ENCODE results near the gene CYP4F3. TPM values are rescaled to one million over a fixed set of nuclear protein-coding genes. Genes with fewer than 3 reads are reported as not detected.
"Not testable (repeated sequence)": the region's sequence is repeated elsewhere in the genome, so short reads cannot be mapped to it uniquely, and the experiment has no call there.

CYP4F3 gene
- total RNA-seq, 1 experiment from 2014 or later: 1.4 TPM

DNA sequence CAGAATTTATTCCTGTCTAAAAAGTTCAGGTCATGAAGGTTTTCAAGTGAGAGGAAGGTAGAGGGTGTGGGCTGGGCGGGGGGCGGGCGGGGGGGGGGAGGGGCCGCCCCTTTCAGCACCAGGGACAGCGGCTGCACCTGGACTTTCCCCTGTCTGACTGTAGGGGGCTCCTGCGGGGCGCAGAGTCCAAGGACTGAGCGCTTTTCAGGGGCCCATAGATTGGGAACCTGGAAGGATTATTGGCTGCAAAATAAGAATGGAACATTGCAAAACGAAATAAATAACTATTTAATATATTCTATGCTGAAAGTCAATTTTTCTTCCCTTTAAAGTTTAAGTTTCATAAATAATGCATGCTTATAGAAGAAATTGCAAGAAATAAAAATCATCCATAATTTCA is 8.9 kb upstream of the CYP4F3 start:
- peak; percentile 19 for DNase-seq (ENCODE audit: low spot score)

DNA sequence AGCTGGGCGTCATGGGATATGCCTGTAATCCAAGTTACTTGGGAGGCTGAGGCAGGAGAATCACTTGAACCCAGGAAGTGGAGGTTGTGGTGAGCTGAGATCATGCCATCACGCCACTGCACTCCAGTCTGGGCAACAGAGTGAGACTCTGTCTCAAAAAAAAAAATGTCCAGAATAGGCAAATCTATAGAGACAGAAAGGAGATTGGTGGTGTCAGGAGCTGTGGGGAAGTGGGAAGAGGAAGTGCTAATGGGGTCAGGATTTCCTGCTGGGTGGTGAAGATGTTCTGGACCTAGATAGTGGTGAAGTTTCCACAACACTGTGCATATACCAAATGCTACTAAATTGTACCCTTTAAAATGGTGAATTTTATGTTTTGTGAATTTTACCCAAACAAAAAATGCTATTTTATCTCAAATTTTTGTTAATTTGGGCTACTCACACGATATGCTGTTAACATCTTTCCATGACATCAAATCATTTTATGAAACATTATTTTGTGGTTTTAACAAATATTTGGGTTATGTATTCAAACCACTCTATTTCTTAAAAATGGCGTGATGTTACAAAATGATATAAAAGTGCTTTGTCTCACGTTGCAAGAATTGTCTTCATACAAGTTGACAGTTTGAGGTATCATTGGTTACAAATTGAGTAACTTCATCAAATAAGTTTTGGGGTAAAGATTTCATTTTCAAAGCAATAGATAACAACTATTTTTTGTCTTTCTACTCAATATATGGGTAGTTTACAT is 7.4 kb upstream of the CYP4F3 start:
- DNase-seq (ENCODE audit: low spot score): no peak

DNA sequence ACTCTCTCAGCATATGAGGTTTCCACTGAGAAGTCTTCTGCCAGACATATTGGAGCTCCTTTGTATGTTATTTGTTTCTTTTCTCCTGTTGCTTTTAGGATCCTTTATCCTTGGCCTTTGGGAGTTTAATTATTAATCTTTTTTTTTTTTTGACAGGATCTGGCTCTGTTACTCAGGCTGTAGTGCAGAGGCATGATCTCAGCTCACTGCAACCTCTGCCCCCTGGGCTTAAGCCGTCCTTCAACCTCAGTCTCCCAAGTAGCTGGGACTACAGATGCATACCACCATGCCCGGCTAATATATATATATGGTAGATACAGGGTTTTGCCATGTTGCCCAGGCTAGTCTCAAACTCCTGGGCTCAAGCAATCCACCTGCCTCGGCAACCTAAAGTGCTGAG is 6.6 kb upstream of the CYP4F3 start:
- DNase-seq (ENCODE audit: low spot score): no peak

DNA sequence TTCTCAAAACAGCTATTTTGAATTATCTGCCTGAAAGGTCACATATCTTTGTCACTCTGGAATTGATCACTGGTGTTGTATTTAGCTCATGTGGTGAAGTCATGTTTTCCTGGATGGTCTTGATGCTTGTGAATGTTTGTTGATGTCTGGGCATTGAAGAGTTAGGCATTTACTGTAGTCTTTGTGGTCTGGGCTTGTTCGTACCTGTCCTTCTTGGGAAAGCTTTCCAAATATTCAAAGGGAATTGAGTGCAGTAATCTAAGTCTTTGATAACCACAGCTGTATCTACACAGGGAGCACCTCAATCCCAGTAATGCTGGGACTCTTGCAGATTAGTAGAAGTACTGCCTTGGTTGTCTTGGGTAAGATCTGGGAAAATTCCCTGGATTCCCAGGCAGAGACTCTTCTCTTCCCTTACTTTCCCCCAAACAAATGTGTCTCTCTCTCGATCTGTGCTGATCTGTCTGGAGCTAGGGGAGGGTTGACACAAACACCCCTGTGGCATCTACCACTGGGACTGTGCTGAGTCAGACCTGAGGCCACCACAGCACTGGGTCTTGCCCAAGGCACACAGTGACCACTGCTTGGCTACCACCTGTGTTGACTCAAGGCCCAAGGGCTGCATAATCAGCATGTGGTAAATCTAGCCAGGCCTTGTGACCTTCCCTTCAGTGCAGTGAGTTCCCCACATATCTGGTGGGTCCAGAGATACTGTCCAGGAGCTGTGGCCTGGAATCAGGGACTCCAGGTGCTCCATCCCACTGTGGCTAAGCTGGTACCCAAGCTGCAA is 5.5 kb upstream of the CYP4F3 start:
- DNase-seq (ENCODE audit: low spot score): no peak

DNA sequence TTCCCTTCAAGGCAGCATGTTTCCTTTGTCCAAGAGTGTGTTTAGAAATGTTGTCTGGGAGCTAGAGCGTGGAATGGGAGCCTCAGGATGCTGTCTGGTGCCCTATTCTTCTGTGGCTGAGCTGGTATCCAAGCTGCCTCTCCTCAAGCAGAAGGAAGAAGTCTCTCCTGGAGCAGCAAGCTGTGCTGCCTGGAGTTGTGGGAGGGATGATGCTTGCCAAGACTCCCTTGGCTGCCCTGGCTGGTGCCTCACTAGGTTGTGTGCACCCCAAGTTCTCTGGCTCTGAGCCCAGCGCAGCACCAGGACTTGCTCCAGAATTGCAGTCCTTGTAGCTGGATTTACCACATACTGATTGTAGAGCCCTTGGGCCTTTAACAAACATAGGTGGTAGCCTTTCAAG is 4.7 kb upstream of the CYP4F3 start:
- no peak for DNase-seq (ENCODE audit: low spot score)

DNA sequence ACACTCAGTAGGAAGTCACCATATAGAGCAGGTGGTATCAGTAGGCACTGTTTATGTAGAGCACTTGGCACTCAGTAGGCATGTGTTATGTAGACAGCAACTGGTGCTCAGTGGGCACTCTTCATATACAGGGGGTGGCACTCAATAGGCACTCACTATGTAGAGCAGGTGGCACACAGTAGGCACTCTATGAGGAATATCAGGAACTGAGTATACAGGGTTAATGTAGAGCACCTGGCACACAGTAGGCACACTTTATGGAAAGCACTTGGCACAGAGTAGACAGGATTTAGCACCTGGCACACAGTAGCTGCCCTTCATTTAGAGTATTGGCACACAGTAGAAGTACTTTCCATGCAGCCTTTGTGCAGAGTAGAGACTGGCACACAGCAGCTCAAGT is 1.1 kb upstream of the CYP4F3 start:
- no peak for DNase-seq (ENCODE audit: low spot score)

DNA sequence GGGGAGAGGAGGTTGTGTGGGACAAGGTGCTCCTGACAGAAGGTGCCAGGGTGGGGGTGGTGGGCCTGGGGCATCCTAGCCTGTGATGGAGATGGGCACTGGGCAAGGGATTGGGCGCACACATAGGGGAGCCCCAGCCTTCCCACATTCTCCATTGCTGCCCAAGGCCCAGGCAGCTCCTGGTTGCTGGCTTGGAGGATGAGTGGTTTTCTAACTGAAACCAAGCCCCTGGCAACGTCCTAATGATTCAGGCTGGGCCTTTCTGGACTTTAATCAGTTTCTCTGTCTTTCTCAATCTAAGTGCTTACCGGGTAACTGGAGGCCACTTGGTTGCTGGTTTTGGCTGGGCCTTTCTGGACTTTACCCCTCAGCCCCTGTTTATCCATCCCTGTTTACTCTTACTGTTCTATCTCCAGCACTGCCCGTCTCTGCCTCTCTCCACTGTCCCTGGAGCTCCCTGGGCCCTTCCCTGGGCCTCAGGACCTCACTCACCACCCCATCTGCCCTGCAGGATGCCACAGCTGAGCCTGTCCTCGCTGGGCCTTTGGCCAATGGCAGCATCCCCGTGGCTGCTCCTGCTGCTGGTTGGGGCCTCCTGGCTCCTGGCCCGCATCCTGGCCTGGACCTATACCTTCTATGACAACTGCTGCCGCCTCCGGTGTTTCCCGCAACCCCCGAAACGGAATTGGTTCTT is 354 bp downstream of the CYP4F3 start:
- DNase-seq (ENCODE audit: low spot score): no peak

DNA sequence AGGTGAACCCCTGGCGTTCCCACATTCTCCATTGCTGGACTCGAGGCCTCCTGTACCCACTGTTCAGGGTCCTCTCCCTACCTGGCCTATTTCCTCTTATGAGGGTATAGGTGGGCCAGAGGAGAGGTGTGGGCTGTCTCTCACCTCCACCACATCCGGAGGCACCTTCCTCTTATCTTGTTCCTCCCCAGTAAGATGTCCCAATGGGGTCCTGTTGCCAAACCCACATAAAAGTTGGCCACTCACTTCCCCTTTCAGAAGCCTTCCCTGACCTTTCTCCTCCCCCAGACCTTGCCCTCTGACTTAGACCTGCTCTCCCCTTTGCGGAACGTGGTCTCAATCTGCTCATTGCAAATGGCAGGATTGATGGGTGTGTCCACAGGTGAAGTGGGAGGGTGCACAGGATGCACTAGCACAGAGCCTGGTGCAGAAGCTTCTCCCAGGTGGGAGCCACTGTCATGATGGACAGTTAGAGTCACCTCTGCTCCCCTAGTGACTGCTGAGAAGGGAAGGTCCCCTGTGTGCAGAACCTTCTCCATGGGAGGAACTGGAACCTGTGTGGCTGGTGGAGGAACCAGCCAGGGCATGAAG is 1.3 kb downstream of the CYP4F3 start:
- no peak for DNase-seq (ENCODE audit: low spot score)

DNA sequence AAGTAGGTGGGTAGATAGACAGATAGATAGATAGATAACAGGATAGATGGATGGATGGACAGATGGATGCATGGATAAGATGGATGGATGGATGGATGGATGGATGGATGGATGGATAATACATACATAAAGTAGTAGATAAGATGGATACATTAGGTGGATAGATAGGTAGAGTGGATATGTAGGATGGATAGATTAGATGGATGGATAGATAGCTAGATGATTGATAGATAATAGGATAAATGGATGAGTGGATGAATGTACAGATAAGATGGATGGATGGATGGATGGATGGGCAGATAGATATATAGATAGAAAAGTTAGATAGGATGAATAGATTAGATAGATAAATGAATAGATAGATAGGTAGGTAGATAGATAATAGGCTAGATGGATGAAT is 2.1 kb downstream of the CYP4F3 start:
- no peak for DNase-seq (ENCODE audit: low spot score)

DNA sequence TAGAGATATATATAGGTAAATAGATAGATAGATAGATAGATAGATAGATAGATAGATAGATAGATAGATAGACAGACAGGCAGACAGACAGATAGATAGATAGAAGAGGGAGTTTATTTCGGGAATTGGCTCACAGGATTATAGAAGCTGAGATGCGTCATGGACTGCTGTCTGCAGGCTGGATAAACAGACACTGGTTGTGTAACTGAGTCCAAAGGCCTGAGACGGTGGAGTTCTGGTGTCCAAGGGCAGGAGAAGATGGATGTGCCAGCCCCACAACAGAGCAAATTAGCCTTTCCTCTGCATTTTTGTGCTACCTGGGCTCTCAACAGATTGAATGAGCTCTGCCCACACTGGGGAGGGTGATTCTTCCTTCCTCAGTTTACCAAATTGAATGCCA is 2.7 kb downstream of the CYP4F3 start:
- DNase-seq (ENCODE audit: low spot score): no peak

DNA sequence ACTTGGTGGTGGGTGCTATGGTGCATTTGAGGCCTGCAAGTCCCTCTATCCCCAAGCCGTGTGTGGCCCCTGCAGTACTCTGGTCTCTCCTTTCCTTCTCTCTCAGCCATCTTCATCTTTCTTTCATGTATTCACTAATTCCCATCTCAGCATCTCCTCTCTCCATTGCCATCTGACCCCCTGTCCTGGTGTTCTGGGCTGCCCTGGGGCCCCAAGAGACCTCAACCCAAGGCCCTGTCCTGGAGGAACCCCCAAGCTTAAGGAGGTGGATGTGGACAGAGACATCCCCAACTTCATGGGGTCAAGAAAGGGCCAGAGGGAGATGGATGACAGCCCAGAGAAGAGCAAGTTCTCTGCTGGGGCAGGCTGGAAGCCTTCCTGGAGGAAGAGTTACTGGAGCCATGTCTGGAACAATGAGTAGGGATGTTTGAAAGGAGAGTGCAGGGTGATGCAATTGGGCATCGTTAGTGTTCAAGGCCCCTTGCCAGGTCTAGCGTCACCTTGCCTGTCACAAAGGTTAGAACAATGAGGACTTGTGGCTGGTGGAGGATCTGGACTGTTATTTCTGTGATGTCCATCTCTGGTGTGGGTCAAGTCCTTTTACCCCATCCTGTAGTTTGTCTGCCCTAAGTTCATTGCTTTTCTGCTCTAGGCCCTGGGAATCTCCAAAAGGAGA is 3.5 kb downstream of the CYP4F3 start:
- no peak for DNase-seq (ENCODE audit: low spot score)

DNA sequence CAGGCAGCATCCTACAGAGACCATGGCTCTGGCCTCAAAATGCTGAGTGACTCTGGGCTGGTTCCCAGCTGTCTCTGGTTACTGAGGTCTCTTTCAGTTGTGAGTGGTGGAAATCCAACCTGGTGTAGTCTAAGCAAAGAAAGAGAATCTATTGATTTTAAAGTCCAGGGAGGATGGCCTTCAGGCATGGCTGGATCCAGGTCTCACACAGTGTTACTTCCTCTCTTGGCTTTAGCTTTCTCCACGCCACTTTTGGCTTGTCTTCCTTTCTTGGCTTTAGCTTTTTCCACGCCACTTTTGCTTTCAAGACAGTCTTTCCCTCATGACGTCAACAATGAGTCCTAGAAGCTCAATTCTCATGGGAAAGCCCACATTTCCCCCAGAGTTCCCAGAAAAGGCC is 4.1 kb downstream of the CYP4F3 start:
- DNase-seq (ENCODE audit: low spot score): no peak

DNA sequence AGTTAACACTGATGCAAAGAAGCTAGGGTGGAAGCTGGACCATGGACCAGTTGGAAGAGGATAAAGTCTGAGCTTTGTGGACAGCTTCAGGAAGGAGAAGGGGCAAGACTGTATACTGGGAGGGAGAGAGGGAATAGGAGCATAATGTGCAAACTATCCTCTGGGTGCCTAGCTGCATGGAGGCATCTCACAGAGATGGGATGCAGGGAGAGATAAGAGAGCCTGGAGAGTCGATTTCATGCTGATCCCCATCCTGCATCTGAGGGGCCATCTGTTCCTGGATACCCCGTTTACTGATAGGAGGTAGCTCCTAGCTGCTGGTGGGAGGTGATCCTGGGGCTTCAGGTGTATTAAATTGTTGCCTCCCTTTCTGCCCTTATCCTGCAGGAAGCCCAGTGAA is 8.8 kb downstream of the CYP4F3 start:
- DNase-seq (ENCODE audit: low spot score): no peak

DNA sequence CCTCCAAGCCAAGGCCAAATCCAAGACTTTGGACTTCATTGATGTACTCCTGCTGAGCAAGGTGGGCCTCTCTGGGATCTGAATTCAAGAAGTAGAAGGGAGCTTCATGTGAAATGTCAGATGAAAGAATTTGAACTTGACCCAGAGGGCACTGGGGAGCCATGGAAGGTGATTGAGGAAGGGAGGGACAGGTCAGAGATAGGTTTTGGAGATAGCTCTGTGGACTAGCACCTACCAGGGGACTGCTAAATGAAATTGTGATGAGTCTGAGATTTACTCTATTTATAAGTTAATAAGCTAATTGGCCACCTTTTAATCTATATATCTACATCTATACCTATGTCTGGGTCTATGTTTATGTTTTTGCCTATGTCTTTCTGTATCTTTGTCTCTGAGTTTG is 9.4 kb downstream of the CYP4F3 start:
- not testable (repeated sequence) for DNase-seq (ENCODE audit: low spot score)

DNA sequence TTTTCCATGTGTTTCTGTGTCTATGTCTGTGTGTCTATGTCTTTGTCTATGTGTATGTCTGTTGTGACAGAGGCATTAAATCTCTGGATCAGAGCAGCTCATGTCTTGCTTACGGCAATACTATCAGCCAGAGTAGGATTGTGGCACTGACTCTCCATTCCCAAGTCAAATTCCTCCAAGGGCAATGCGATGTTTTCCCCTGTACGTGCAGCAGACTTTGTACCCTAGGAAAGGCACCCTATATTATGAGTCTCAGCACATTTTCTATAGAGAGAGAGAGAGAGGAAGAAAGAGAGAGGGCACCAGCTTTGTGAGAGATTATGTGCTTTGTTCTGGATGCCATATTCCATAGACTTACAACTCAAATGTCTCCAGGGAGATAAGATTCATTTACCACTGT is 11.1 kb downstream of the CYP4F3 start:
- DNase-seq (ENCODE audit: low spot score): no peak

DNA sequence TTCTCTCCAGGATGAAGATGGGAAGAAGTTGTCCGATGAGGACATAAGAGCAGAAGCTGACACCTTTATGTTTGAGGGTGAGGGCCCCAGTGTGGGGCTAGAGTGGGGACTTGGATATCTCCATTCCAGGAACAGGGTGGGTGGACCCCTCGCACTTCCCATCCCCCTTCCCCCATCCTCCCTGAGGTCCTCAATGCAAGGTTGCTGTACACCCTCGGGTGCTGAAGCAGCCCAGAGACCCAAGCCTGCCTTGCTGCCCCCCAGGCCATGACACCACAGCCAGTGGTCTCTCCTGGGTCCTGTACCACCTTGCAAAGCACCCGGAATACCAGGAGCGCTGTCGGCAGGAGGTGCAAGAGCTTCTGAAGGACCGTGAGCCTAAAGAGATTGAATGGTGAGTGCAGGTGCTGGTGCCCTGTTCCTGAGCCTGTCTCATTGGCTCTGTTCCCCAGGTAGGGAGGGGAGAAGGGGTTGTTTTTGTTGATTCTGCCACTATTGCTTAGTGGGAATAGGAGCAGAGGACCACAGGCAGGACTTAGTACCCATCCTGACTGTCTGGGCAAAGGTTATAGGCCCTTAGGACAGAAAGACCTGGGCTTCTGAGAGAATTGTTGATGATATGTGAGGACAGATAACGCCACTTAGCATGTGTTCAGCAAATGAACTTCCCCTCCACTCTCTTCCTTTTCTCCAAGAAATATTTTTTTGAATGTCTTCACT is 12.0 kb downstream of the CYP4F3 start:
- DNase-seq (ENCODE audit: low spot score): no peak

DNA sequence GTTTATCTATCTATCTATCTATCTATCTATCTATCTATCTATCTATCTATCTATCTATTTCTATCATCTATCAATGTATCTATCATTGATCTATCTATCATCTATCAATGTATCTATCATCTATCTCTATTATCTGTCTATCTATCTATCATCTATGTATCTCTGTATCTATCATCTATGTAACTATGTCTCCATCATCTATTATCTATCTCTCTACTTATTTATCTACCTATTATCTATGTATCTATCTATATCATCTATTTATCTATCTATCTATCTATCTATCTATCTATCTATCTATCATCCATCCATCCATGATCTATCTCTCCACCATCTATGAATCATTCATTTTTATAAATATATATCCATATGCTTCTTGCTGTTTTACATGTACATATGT is 15.8 kb downstream of the CYP4F3 start:
- DNase-seq (ENCODE audit: low spot score): no peak

DNA sequence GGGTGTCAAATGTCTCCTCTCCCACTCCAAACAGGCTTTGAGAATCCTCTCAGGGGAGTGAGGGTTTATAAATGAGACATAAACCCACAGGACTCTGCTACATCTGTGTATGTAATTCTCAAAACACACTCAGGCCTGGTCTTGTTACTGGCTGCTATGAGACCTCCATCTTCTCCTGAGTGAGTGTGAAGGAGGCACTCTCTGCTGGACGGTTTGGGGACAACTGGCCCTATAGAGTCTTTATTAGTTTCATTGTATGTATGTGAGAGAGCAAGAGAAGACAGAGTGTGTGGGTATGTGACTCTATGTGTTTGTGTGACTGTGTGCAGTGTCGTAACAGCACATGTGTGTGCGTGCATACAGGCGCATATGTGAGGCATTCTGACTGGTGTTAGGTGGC is 22.6 kb downstream of the CYP4F3 start:
- DNase-seq (ENCODE audit: low spot score): no peak

DNA sequence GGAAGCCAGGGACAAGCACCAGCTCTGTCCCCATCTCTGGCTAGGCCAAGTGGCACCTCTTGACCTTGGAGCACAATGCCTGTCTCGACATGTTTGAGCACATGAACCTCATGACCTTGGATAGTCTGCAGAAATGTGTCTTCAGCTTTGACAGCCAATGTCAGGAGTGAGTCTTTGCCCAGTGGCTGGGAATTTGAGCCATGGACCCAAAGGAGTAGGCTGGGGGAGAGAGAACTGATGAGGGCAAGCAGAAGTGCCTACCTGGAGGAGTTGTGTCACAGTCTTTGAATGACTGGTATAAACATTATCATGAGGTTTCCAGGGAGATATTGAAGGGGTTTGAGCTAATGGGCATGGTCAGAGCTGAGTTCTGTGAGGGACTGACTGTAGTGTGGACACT is 25.5 kb downstream of the CYP4F3 start:
- DNase-seq (ENCODE audit: low spot score): no peak

DNA sequence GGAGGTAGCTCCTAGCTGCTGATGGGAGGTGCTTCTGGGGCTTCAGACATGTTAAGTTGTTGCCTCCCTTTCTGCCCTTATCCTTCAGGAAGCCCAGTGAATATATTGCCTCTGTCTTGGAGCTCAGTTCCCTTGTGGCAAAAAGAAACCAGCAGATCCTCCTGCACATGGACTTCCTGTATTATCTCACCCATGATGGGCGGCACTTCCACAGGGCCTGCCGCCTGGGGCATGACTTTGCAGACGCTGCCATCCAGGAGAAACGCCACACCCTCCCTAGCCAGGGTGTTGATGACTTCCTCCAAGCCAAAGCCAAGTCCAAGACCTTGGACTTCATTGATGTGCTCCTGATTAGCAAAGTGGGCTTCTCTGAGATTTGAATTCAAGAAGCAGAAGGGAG is 26.2 kb downstream of the CYP4F3 start:
- peak; percentile 4 for DNase-seq (ENCODE audit: low spot score)

DNA sequence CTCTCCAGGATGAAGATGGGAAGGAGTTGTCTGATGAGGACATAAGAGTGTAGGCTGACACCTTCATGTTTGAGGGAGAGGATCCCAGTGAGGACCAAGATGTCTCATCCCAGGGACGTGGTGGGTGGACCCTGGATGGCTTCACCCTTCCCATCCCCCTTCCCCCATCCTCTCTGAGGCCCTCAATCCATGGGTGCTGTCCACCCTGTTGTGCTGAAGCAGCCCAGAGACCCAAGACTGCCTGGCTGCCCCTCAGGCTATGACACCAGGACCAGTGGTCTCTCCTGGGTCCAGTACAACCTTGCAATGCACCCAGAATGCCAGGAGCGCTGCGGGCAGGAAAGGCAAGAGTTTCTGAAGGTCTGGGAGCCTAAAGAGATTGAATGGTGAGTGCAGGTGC is 28.7 kb downstream of the CYP4F3 start:
- DNase-seq (ENCODE audit: low spot score): no peak
